Measurements from ENCODE around the gene TDRD6.

DNA sequence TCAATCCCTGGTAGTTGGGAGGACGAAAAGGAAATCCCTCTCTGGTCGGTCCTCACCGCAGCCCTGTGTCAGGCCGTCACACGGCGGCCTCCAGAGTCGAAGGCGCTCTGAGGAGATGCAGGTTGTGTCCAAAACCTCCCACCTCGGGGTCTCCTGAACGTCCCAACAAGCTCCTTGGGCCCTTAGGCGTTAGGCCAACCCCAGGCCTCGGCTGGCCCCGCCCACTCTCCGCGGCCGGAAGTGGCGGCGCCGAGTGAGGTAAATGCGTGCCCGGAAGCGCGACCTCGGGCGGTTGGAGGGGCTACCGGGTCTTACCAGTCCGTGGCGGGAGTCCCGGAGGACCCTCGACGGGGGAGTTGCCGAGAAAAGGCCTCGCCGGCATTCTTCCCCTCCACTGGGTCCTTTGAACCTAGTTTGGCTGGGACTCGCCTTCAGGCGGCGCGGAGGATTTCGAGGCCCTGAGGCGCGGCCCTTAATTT, at the start of gene TDRD6:
- no peak for TF ChIP-seq EP300 (IDR thresholded peaks at IDR 0.05)
- no peak for TF ChIP-seq CTCF (IDR thresholded peaks at IDR 0.05)
- TF ChIP-seq POLR2A (IDR thresholded peaks at IDR 0.05), result no peak
- TF ChIP-seq POLR2AphosphoS5 (IDR thresholded peaks at IDR 0.05), result no peak
